ENCODE measurements around the gene TBC1D21.

GRCh38 chr15:73882761-73883419 lies 9.5 kb downstream of the TBC1D21 start:
- TF ChIP-seq, protein P1, sequence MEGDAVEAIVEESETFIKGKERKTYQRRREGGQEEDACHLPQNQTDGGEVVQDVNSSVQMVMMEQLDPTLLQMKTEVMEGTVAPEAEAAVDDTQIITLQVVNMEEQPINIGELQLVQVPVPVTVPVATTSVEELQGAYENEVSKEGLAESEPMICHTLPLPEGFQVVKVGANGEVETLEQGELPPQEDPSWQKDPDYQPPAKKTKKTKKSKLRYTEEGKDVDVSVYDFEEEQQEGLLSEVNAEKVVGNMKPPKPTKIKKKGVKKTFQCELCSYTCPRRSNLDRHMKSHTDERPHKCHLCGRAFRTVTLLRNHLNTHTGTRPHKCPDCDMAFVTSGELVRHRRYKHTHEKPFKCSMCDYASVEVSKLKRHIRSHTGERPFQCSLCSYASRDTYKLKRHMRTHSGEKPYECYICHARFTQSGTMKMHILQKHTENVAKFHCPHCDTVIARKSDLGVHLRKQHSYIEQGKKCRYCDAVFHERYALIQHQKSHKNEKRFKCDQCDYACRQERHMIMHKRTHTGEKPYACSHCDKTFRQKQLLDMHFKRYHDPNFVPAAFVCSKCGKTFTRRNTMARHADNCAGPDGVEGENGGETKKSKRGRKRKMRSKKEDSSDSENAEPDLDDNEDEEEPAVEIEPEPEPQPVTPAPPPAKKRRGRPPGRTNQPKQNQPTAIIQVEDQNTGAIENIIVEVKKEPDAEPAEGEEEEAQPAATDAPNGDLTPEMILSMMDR (IDR thresholded peaks at IDR 0.05) = no peak
- TF ChIP-seq EZH2 (IDR thresholded peaks at IDR 0.05) = no peak
- no peak for TF ChIP-seq EZH2phosphoT487 (IDR thresholded peaks at IDR 0.05)

Data from neural progenitor cell (in vitro differentiated cells).